Hematopoietic multipotent progenitor cell (in vitro differentiated cells): Measurements from ENCODE around the gene TRMT10B. TPM values are rescaled to one million over a fixed set of nuclear protein-coding genes. Genes with fewer than 3 reads are reported as not detected.

Experiments used
- DNase-seq, 3 donors: peaks; one replicate each; pipeline ENCODE4 v3.0.0-alpha.2; 2011 to 2015; ENCODE audit warnings: low read depth in 2 of 3, low spot score in 2 of 3
- total RNA-seq: library from RNA; depleted of rRNA; stranded (reverse); fragments of >200 nt; gene quantifications from one replicate; pipeline ENCODE4 v1.2.3, GENCODE V29; 2012

The TRMT10B gene, protein sequence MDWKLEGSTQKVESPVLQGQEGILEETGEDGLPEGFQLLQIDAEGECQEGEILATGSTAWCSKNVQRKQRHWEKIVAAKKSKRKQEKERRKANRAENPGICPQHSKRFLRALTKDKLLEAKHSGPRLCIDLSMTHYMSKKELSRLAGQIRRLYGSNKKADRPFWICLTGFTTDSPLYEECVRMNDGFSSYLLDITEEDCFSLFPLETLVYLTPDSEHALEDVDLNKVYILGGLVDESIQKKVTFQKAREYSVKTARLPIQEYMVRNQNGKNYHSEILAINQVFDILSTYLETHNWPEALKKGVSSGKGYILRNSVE
- 3.2 TPM for total RNA-seq

DNA sequence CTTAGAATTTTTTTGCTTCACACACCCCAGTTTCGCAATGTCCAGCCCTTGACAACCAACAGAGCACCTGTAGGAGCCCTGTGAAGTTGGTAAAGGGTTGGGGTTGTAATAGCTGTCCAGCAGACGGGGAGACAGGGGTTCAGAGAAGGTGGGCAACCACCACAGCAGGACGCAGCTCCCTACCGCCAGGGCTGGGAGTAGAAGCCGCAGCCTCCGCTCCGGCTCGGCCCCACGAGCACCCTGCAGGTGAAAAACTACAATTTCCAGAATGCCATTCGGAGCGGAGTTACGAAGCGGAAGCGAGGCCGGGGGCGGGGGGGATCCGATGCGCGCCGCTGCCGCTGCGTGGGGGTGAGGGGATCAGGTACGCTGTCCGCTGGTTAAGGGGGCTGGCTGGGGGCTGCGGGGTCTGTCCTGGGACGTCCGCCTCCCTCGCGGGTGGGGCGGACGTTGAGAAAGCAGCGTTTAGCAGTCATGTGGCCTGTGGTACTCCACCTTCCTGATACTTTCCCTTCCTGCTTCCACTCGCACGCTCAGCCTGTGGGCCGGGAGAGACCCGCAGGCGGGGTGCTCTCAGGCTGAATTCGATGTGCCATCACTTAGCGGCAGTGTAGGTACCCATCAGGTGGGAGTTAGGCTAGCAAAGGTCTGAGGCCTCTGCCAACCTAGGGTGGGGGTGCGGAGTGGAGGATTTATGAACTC, at the start of gene TRMT10B:
TRMT10B (plus strand) TSS at position 317 of the 702 bp plus-strand sequence. CDS start 8,127 bp downstream, outside the sequence.
- DNase-seq: peak; percentile 41 to 82 (median 72)

DNA sequence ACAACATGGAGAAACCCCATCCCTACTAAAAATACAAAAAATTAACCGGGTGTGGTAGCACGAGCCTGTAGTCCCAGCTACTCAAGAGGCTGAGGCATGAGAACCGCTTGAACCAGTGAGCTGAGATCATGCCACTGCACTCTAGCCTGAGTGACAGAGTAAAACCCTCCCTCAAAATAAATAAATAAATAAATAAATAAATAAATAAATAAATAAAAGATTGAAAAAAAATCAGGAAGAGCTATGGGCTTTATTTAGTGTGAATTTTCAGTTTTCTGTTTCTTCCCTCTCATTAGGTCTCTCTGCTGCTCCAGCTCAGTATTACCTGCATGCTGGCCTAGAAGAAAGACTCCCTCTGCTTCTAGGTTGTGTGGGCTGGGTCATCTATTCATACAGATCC, 47.8 kb upstream of the TRMT10B start:
- DNase-seq: no peak

DNA sequence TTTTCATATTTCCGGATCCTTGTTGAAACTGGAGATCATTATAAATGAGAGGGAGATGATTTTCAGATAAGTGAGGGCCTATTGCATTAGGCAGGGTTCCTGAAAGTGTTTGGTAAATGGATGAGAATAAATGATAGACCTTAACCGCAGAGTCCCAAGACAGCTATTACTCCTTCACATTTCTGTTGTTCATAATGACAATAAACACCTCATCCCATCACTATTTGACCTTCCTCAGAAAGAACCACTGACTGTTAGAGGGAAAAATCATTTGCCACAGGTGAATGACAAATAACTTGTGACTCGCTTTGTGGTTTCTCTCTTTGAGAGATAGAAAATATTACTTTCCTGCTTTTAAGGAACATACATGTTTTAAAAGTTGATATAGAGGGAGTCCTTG, 47.3 kb upstream of the TRMT10B start:
- DNase-seq: no peak

DNA sequence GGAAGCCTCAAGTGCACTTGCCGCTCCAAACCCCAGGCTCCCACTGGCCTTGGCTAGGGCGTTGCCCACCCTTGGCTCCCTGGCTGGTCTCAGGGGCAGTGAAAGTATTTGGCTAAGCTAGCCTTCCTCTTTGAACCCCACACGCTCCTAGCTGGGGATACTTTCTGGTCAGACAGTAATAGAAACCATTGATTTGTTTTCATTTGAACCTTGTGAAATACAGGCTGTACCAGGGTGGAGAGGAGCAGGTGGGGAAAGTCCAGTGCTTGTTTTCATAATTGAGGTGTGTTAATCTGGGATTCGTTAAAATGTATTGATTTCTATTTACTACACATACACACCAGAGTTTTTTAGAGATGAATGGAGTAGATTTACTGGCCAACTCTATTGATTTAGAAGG, 45.9 kb upstream of the TRMT10B start:
- no peak for DNase-seq

DNA sequence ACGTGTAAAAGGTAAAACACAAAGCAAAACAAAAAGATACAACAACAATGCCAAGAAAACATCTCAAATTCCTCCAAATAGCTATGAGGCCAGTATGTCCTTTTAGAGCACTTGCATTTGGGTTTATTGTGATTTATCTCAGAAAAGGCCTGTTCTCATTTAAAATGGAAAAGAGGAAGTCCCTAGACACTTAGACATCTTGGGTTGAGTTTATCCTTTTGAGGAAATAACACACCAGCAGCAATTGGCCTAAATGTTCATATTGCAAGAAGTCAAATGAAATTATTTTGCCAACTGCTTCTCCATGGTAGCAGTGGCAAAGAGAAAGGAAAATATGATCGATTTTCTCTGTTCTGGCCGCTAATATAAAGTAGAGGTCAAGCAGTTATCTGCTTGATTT, 43.6 kb upstream of the TRMT10B start:
- peak in 2 of 3 donors; percentile 6 to 61 for DNase-seq

DNA sequence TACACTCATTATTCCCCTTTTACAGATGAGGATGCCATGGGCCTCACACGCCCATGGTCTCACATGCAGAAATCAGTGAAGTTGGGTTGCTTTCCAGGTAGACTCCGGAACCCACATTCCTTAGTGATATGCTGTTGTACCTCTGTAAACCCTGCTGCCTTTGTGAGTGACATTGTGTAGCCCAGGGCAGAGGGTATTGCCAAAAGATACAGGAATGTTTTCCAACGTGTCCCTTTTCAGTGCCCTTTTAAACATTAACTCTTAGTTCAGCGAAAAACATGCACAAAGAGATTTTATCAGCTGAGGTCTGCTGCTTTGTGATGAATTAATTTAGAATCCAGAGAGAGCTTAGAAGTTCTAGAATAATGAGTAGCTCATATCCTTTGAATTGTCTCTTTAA, 38.3 kb upstream of the TRMT10B start:
- no peak for DNase-seq

DNA sequence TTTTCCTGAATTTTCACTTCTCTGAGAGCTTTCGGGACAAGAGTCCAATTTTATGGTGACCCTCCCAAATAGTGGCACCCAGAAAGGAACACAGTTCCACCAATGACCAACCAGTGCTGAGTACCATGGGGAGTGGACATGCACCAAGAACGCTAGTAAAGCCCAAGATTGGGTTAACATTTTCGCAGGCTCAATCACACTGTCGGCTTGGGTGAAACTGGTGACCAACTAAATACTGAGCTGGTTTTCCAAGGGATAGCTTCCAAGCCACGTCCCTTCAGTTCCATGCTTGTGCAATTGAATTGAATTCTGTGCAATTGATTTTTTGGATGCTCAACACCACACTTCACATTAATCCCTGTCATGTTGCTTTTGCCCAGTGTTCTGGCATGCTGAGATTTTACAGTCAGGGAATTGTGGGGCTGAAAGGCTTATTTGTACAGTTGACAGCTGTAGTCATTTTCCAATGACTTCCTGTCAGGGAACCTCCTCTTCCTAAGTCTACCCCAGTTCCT, 37.6 kb upstream of the TRMT10B start:
- DNase-seq: no peak

DNA sequence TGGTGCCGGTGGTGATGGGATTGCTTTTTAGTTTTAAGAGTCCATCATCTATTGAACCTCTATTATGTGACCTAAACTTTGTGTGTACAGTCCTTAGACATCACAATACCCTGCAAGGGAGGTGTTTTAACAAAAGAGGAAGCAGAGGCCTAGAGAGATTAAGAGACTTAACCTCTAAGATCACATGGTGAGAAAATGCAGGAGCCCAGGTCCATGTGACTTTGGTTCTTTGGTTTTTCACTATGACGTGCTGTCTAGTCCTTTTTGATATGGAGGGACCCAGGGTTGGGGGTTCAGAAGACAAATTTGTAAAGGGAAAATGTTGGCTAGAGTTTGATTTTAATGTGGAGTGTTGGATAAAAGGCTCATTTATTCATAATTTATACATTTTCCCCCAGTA, 34.1 kb upstream of the TRMT10B start:
- DNase-seq: peak in 1 of 3 donors; percentile 41

DNA sequence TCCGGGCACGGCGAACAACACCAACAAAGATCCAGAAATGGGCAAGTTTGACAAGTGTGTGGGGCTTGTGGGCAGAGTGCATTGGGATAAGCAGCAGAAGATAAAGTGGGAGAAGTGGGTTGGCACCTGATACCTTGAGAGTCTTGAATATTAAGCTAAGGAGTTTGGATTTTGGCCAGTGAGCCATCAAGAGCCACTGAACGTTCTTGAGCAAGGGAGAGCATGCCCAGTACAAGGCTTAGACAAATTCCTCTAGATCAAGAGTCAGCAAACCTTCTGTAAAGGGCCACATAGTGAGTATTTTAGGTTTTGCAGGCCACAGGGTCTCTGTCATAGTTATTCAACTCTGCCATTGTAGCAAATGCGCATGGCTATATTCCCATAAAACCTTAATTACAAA, 26.6 kb upstream of the TRMT10B start:
- DNase-seq: no peak

DNA sequence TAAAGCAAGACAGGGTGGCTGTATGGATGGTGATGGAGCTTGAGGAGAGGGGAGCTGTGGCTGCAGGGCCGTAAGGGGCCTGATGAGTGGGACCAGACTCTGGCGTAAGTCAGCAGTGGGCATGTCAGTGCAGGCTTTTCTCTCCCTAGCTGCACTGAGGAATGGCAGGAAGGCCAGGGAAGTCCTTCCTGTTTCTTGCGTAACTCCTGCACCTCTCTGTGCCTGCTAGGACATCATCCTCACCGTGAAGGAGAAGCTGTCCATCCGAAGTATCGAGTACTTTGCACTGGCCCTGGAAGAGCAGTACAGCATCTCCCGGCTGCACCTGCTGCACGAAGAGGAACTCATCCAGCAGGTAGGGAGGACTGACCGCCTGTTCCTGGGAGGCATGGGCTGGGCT, 24.1 kb upstream of the TRMT10B start:
- no peak for DNase-seq

DNA sequence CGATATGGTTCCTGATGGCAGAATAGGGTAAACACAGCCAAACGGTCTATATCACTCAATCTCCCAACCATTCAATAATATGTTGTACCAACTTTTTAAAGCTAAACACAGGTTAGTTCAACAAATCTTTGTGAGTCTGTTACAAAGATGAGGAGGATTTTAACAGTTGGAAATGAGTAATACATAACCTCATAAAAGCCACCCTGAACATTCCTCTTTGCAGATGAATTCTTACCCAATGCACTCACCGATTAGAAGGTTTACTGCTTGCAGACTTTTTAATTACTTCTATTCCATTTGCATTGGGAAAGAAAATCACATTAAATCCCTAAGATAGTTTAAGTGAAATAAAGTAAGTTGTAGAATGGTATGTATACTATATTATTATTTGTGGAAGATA, 23.3 kb upstream of the TRMT10B start:
- no peak for DNase-seq

DNA sequence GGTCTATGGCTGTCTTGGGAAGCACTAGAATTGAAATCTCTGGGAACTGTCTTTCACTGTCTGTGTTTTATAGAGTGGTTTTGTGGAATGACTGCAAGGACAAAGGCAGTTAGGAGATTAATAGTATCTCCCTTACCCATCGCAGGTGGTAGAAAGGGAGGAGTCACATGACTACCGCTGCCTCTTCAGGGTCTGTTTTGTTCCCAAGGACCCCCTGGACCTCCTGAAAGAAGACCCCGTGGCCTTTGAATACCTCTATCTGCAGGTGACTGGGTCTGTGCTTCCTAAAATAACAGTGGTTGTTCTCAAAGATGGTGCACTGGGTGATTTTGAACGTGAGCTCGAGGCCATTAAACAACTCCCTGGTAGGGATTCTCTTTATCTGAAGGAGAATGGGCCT, 22.8 kb upstream of the TRMT10B start:
- DNase-seq: no peak

DNA sequence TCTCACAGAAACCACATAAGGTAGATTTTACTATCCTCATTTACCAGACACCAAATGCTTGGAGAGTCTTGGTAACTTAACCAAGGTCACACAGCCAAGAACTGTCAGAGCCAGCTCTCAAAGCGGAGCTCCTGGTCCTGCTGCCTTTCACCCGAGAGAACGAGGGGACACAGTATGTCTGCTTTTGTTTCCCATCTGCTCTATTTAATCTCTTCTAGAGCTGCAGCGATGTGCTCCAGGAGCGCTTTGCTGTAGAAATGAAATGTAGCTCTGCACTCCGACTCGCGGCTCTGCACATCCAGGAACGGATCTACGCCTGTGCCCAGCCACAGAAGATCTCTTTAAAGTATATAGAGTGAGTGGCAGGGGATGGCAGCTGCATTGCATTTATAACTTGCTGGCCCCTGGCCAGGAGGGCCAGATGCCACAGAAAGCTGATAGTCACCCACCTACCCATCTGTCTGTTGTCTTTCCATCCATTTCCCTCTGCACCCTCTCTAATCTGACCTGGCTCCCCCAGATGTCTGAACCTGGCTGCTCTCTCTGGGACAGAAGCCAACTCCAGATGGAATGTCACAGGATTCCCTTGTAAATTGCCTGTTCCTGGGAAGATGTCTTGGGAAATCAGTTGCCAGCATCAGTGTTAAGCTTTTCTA, 21.4 kb upstream of the TRMT10B start:
- no peak for DNase-seq

DNA sequence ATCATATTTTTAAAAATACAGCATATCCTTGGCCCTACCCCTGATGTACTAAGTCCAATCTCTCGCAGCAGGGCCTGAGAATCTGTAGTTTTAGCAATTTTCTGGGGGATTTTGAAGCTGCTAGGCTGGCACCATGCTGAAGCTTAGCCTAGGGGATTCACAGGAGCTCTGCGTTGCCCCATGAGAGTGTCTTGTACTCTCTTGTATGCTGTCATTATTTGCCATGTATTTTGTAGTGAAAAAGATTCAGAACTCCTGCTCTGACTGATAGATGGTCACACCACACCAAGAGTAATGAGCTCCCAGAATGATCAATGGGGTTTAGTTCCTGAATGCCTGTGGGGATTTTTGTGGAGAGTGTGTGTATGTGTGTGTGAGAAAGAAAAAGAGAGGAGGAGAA, 20.7 kb upstream of the TRMT10B start:
- DNase-seq: no peak

DNA sequence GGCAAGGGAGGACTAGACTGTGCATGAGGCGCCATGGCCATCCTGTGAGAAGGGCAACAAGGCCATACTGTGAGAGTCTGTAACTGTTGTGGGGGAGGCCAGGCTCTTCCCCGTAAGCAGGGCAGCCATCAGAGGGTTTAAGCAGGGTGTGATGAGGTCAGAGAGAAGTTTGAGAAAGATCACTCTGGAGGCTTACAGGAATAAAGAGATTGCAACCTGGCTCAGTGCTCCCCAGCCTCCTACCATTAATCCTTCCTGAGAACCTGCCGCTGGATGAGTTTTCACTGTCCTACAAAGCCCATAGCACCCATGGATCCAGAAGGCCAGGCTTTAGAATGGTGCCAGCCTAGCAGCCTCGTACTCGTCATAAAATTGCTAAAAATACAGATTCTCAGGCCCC, 14.4 kb upstream of the TRMT10B start:
- DNase-seq: no peak

DNA sequence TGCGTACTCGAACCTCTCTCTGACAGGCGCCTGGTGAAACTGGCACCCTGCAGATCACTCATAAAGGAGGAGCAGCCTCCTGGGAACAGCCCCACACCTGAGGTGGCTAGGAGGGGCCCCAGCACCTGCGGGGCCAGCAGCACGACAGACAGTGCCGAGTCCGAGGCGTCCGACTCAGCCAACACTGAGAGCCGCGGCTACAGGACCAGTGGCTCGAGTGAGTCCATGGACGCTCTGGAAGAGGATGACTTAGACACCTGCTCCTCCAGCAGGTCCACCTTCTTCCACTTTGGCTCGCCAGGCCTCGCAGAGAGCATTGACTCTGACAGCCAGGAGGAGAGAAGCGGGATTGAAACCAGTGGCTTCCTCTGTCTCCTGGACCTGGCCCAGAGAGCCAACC, 13.5 kb upstream of the TRMT10B start:
- no peak for DNase-seq

DNA sequence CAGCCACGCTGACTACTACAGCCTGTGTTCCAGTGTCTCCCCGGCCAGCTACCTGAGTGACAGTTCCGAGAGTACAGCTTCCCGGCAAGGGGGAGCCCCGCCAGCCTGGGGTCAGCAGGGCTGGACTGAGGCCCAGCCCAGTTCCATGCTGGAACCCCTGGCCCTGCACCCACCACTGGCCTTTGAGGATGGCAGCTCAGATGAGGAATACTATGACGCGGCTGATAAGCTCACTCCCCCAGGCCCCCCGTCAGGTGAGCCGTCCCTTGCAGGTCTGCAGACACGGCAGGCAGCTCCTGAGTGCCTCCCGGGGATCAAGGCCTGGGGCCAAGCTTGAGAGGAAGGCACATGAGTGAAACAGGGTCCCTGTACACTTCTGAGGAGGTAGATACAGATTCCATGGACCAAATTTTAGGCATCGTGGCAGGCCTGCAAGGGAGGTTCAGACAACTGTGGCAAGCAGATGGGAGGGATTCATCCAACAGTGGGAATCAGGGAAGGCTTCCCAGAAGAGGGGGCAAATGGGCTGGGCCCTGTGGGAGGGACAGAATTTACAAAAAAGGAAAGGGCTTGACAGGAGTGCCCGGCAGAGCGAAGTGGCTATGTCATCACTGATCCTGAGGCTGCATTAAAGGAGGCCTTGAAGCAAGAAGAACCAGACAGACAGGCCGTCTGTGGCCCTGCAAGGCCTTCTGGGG, 12.8 kb upstream of the TRMT10B start:
- no peak for DNase-seq

DNA sequence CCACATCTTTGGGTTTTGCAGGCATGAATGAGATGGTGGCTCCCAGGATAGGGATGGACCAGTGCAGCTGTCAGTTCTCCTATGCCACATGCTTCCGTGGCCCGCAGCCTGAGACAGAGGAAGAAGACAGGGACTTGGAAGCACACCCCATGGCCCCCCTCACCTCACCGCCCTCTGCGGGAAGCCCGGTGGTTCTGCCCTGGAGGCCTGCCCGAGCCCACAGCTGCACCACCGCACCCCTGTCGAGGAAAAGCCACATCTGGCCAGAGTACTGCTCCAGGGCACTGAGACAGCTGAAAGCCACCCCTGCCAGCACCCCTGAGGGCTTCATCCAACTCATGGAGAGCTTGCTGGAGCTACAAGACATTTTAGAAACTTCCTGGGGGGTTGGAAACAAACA, 7.6 kb upstream of the TRMT10B start:
- no peak for DNase-seq

DNA sequence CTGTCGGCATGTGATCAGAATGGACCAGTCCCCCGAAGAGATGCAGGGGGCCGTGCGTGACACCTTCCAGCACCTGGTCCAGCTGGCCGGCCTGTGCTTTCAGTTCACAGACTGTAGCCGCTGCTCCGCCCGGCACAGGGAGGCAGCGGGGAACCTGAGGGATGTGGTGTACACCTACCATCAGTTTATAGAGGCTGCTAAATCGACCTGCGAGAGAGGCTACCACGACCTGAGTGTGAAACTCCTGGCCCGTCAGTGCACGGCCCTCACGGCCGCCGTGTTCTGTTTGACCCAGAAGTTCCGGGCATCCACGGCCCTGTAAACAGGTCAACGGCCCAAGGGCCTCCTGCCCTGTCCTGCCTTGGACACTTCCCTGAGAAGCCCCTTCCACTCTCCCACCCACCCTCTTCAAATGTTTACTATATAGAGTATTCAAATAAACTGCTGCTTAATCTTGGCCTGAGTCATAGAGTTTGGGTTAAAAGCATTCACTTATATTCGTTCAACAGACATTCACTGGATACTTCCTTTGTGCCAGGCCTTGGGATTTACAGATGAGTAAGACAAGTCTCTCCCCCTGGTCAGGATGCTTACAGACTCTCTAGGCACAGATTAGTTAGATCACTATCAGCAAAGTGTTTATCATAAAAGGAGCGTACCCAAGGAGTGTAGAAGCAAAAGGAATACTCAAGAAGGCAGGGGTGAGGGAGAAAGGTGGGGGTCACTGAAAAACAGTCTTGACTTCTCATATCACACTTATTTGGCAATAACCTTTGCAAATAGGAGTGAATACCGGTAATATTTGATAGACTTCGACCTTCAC, 6.9 kb upstream of the TRMT10B start:
- no peak for DNase-seq

DNA sequence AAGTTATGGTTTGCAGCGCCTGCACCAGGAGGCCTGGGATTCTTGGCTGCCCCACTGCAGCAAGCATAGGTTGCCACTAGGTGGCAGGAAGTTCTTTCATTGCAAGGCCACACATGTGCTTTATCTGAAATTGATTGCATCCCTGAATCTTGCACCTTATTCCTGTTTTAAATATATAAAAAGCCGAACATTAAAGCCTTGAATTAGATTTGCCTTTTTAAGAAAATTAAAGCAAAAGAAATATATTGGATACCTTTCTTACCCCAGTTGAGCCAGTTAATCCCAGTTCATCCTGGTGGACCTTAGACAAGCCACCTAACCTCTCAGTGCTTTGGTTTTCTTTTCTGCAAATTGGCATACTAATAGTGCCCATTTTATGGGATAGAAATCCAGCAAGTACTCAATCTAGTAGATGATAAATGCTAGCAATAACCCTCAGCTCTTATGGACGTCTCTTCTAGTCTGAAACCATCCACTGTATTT, 6.3 kb upstream of the TRMT10B start:
- DNase-seq: peak; percentile 22 to 70 (median 42)
